Measurements from ENCODE around the gene KLHL6.
"Not testable (repeated sequence)": the region's sequence is repeated elsewhere in the genome, so short reads cannot be mapped to it uniquely, and the experiment has no call there.

KLHL6 gene

DNA sequence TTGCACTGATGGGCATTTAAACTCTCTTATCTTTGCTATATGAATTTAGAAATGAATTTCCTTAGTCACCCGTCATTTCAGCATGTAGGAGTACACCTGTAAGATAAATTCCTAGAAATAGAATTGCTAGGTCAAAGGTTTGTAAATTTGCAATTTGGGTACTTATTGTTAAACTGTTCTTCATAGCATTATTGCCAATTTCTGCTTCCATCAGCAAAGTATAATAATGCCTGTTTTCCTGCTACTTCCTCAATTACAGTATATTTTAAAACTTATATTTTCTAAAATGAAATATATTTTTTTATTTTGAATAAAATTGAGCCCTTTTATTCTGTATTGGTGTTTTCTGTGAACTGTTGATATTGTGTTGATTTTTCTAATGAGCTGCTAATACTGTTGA, 110.8 kb downstream of the KLHL6 start:
- DNase-seq (ENCODE audit: low read depth): no peak

GRCh38 chr3:183443395-183444385, 111.8 kb downstream of the KLHL6 start:
- no peak for DNase-seq (ENCODE audit: low read depth)

GRCh38 chr3:183442994-183443393, 112.5 kb downstream of the KLHL6 start:
- no peak for DNase-seq (ENCODE audit: low read depth)

DNA sequence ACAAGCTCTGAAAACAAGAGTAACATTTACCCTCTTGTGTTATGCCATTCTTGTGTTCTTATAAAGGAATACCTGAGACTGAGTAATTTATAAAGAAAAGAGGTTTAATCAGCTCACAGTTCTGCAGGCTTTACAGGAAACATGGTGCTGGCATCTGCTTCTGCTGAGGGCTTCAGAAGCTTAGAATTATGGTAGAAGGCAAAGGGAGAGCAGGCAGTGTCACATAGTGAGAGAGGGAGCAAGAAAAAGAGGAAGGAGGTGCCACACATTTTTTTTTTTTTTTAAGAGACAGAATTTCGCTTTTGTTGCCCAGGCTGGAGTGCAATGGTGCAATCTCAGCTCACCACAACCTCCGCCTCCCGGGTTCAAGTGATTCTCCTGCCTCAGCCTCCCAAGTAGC, 115.0 kb downstream of the KLHL6 start:
- not testable (repeated sequence) for DNase-seq (ENCODE audit: low read depth)

DNA sequence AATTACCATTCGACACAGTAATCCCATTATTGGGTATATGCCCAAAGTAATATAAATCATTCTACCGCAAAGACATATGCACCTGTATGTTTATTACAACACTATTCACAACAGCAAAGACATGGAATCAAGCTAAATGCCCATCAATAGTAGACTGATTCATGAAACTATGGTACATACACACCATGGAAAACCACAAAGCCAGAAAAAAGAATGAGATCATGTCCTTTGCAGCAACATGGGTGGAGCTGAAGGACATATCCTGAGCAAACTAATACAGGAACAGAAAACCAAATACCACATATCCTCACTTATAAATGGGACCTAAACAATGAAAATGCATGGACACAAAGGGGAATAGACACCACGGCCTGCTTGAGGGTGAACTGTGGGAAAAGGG, 116.0 kb downstream of the KLHL6 start:
- no peak for DNase-seq (ENCODE audit: low read depth)

- DNase-seq (ENCODE audit: low read depth): no peak
Measured at GRCh38 chr3:183438735-183439134, 116.8 kb downstream of the KLHL6 start.

- DNase-seq (ENCODE audit: low read depth): no peak
Measured at GRCh38 chr3:183437666-183438564, 117.6 kb downstream of the KLHL6 start.
